ENCODE results near the gene APOD.
A peak's percentile ranks its signal among the peaks of the same experiment; 100 is the strongest.

DNA sequence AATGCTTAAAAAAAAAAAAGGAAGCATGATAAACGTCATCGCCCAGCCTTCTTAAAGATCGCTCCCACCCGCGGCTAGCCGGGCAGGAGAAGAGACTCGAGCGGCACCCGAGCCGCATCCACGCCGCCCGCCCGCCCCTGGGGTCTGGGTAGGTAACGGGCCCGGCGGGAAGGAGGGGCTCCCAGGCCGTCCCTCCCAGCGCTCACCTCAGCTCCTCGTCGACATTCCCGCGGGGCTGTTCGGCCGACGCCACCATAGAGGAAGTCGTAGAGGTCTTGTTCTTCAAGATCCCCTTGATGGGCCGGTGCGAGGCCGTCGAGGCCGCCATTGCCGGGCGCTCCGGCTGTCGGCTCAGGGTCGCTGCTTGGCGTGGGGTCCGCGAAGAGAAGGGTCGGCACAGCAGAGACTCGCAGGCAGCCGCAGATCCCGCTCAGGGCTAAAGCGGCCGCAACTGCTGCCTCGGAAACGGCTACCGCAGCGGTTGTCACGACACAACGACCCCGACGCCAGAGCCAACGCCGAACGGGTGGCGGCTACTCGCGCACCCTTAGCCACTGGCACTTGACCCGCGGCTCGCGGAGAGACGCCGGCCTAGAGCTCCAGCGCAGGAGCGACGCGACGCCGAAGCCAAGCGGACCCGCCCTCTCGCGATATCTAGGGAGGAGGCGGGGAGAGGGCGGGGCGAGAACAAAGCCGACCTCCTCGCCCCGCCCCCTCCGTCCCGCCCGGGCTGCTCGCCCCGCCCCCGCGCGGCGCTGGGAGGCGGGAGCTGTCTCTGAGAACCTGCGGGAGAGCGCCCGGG is 40.8 kb downstream of the APOD start, which contains the start of gene PPP1R2:
- peak; percentile 94 for TF ChIP-seq POLR2A (IDR thresholded peaks at IDR 0.05; ENCODE audit: low read length)
- no peak for TF ChIP-seq GATA1 (IDR thresholded peaks at IDR 0.05; ENCODE audit: low read depth, low read length)
